T-cell (primary cell): ENCODE data around the gene SPIN3. TPM values are rescaled to one million over a fixed set of nuclear protein-coding genes. Genes with fewer than 3 reads are reported as not detected.
"Not testable (repeated sequence)": the region's sequence is repeated elsewhere in the genome, so short reads cannot be mapped to it uniquely, and the experiment has no call there.

Experiments used
- ATAC-seq, 4 experiments: fragments of 200-7000 bp in 3 of 4; fragments of 150-1000 bp in 1 of 4; cut with Tn5 transposase; replicated peaks in 1 of 4; 1 replicate in 3 of 4; 2 replicates in 1 of 4; pipeline ENCODE4 v1.10.0; 2021; ENCODE audit warnings: moderate library complexity in 3 of 4, mild to moderate bottlenecking in 2 of 4, moderate number of reproducible peaks in 1 of 4
- CTCF ChIA-PET, 2 donors: fragments of 300-600 bp; sonication (Branson Sonifier 250); formaldehyde crosslinking; loops; one replicate each; lab custom pipeline; 2022; ENCODE audit warnings: antibody characterized with exemption in 2 of 2; lab: Charles Lee
- POLR2A ChIA-PET, 2 donors: fragments of 300-600 bp; sonication (Branson Sonifier 250); formaldehyde crosslinking; loops; one replicate each; lab custom pipeline; 2022; ENCODE audit warnings: antibody characterized with exemption in 2 of 2; lab: Charles Lee
- DNase-seq, 35 experiments: peaks; one replicate each; pipeline versions ENCODE4 v3.0.0 to v3.0.0-alpha.2; 2013 to 2023
- H3K27ac ChIP-seq: one replicate; pipeline ENCODE4 v1.5.1; 2013; ENCODE audit warnings: low read length
- H3K27me3 ChIP-seq, 2 experiments: replicated peaks in 1 of 2; 1 replicate in 1 of 2; 2 replicates in 1 of 2; pipeline versions ENCODE4 v1.6.1 to v1.7.0; 2013; ENCODE audit warnings: low read length in 1 of 2, mixed read lengths in 1 of 2; ENCODE audit not compliant: control insufficient read depth in 2 of 2, insufficient read depth in 2 of 2; ENCODE audit errors: extremely low read depth in 1 of 2
- H3K36me3 ChIP-seq, 2 donors: 1 replicate in 1 of 2; 2 replicates in 1 of 2; pipeline versions ENCODE4 v1.6.1 to v1.7.0; 2013; ENCODE audit warnings: low read length in 1 of 2; ENCODE audit not compliant: control insufficient read depth in 2 of 2, insufficient read depth in 1 of 2; ENCODE audit errors: extremely low read depth in 1 of 2
- H3K4me1 ChIP-seq, 2 experiments: 1 replicate in 1 of 2; 2 replicates in 1 of 2; pipeline versions ENCODE4 v1.6.1 to v1.7.0; 2013; ENCODE audit warnings: low read length in 2 of 2, mixed read lengths in 1 of 2; ENCODE audit not compliant: insufficient read depth in 2 of 2, control insufficient read depth in 1 of 2; ENCODE audit errors: extremely low read depth in 1 of 2
- H3K4me3 ChIP-seq, 2 donors: 1 replicate in 1 of 2; 2 replicates in 1 of 2; pipeline versions ENCODE4 v1.5.1 to v1.7.0; 2013; ENCODE audit warnings: mild to moderate bottlenecking in 2 of 2, low read length in 1 of 2, moderate library complexity in 1 of 2; ENCODE audit not compliant: control insufficient read depth in 1 of 2; ENCODE audit errors: extremely low read depth in 1 of 2
- H3K9me3 ChIP-seq: 2 replicates; pipeline ENCODE4 v1.7.0; 2013
- H3K27ac Mint-ChIP-seq, 2 donors: one replicate each; pipeline ENCODE4 v1.8.0; 2020 to 2021; ENCODE audit warnings: mild to moderate bottlenecking in 2 of 2, mixed read lengths in 2 of 2
- H3K27me3 Mint-ChIP-seq, 2 donors: one replicate each; pipeline ENCODE4 v1.8.0; 2021 to 2022; ENCODE audit warnings: mixed read lengths in 2 of 2
- H3K36me3 Mint-ChIP-seq: one replicate; pipeline ENCODE4 v1.8.0; 2021; ENCODE audit warnings: mixed read lengths
- H3K4me1 Mint-ChIP-seq, 3 donors: one replicate each; pipeline ENCODE4 v1.8.0; 2020 to 2022; ENCODE audit warnings: mixed read lengths in 3 of 3, mild to moderate bottlenecking in 1 of 3
- H3K4me3 Mint-ChIP-seq, 3 donors: one replicate each; pipeline ENCODE4 v1.8.0; 2020 to 2022; ENCODE audit warnings: mild to moderate bottlenecking in 3 of 3, mixed read lengths in 3 of 3, moderate library complexity in 3 of 3
- H3K9me3 Mint-ChIP-seq, 3 donors: one replicate each; pipeline ENCODE4 v1.8.0; 2020 to 2022; ENCODE audit warnings: mixed read lengths in 3 of 3
- WGBS: methylation state at CpG from one replicate; pipeline ENCODE4 v1.1.5; 2013; ENCODE audit warnings: missing lambda C conversion rate; ENCODE audit not compliant: insufficient coverage; 5-methylcytosine and 5-hydroxymethylcytosine counted together
- total RNA-seq, 35 experiments: library from RNA in 6 of 35; stranded (reverse) in 6 of 35; fragments of 120-200 nt in 1 of 35; gene quantifications; one replicate each; pipeline versions ENCODE4 v1.2.1 to v1.2.4 and lab custom pipeline; 2013 to 2026

Gene SPIN3
- total RNA-seq (10 to 100 TPM in 4 of 5 donors, 1 to 10 TPM in 1; 8.4 to 21.8 (median 16.2) TPM), total RNA-seq (lab: John Stamatoyannopoulos, UW) (6.7 to 43.6 (median 10.8) reads per million in 29 experiments)
- 10.9 TPM for total RNA-seq (2013)

- H3K27ac Mint-ChIP-seq, result peak within 1 kb of the TSS; percentile 91 to 95
- ChIA-PET POLR2A (no interaction called here), CTCF (interaction anchor here in 1 of 2 donors (1.0 kb wide), 1 partner anchor 9 kb away, joined by 5 read pairs; no protein-coding TSS in a partner anchor)
- DNase-seq (peak in 32 of 35 experiments; percentile 10 to 67 (median 36)), ATAC-seq (peak; percentile 69 to 85 (median 77))
- H3K36me3 Mint-ChIP-seq, result peaks cover 5% of the 10 kb centered on the region
- peak within 1 kb of the TSS; percentile 85 to 88 (median 87) for H3K4me3 Mint-ChIP-seq
- WGBS, result 0% methylated on average over 3 of the region's 39 CpGs
- Histone ChIP-seq H3K4me3 (peak within 1 kb of the TSS; percentile 33 to 59), H3K36me3 (no peaks in the 10 kb centered on the region), H3K4me1 (peaks cover 0 to 6% of the 10 kb centered on the region in 2 experiments), H3K9me3 (no peaks in the 10 kb centered on the region), H3K27me3 (no peaks in the 10 kb centered on the region), H3K27ac (peak within 1 kb of the TSS; percentile 60)
- no peaks in the 10 kb centered on the region for H3K9me3 Mint-ChIP-seq
- H3K27me3 Mint-ChIP-seq, result peaks cover 0 to 5% of the 10 kb centered on the region in 2 donors
- peaks cover 18 to 48% (median 46%) of the 10 kb centered on the region in 3 donors for H3K4me1 Mint-ChIP-seq
These were observed at the start of gene SPIN3 for GRCh38 chrX:56995271-56995994. SPIN3 (minus strand) TSS chrX:56995541; CDS start chrX:56994947, 594 bp downstream.

DNA sequence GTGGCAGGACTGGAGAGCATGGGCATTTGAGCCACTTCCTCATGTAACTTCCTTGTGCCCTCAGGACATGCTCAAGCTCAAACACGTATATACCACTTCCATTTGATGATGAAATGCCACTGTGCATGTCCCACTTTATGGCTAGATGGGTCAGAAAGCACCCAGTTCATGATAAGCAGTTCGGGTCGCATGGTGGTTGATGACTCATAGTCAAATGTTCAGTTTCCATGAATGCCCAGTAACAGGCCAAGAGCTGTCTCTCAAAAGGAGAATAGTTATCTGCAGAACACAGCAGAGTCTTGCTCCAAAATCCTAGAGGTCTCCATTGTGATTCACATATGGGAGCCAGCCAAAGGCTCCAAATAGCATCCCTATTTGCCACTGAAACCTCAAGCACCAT is 48.9 kb upstream of the SPIN3 start:
- H3K27me3 ChIP-seq, result peaks cover 0 to 5% of the 10 kb centered on the region in 2 experiments
- ChIA-PET CTCF (no interaction called here), POLR2A (no interaction called here)
- Mint-ChIP-seq H3K4me1 (no peaks in the 10 kb centered on the region), H3K36me3 (no peaks in the 10 kb centered on the region), H3K9me3 (no peaks in the 10 kb centered on the region), H3K27ac (no peak overlapping the region), H3K4me3 (no peak overlapping the region), H3K27me3 (peaks cover 6 to 34% of the 10 kb centered on the region in 2 donors)
- H3K9me3 ChIP-seq, result no peaks in the 10 kb centered on the region
- H3K4me1 ChIP-seq, result no peaks in the 10 kb centered on the region
- H3K36me3 ChIP-seq, result no peaks in the 10 kb centered on the region
- no CpG with 5 or more reads among the region's 3 CpGs for WGBS
- H3K4me3 ChIP-seq, result no peak overlapping the region
- ATAC-seq, result no peak
- no peak for DNase-seq
- H3K27ac ChIP-seq, result no peak overlapping the region

- H3K4me1 Mint-ChIP-seq, H3K4me3 Mint-ChIP-seq, H3K27ac ChIP-seq, H3K27me3 ChIP-seq, H3K4me1 ChIP-seq, POLR2A ChIA-PET, H3K4me3 ChIP-seq, H3K9me3 Mint-ChIP-seq, H3K36me3 Mint-ChIP-seq, CTCF ChIA-PET, ATAC-seq, H3K27ac Mint-ChIP-seq, H3K9me3 ChIP-seq, H3K36me3 ChIP-seq, DNase-seq: not testable (repeated sequence)
- 81% methylated on average over 2 of the region's 7 CpGs for WGBS
- H3K27me3 Mint-ChIP-seq, result peaks cover 6 to 53% of the 10 kb centered on the region in 2 donors
These were observed 41.9 kb upstream of the SPIN3 start for GRCh38 chrX:57037265-57037664.

- Histone ChIP-seq H3K9me3 (no peaks in the 10 kb centered on the region), H3K36me3 (no peaks in the 10 kb centered on the region), H3K27me3 (no peaks in the 10 kb centered on the region), H3K4me3 (peak overlapping the region; percentile 33 to 59), H3K4me1 (peaks cover 0 to 6% of the 10 kb centered on the region in 2 experiments), H3K27ac (peak overlapping the region; percentile 60)
- ATAC-seq (peak in 3 of 4 experiments; percentile 19 to 38 (median 28)), DNase-seq (peak in 2 of 35 experiments; percentile 0)
- peaks cover 5% of the 10 kb centered on the region for H3K36me3 Mint-ChIP-seq
- peaks cover 18 to 48% (median 46%) of the 10 kb centered on the region in 3 donors for H3K4me1 Mint-ChIP-seq
- H3K4me3 Mint-ChIP-seq, result peak overlapping the region; percentile 85 to 88 (median 87)
- CTCF ChIA-PET, result interaction anchor here in 1 of 2 donors (1.0 kb wide), 1 partner anchor 9 kb away, joined by 5 read pairs; no protein-coding TSS in a partner anchor
- POLR2A ChIA-PET, result no interaction called here
- H3K9me3 Mint-ChIP-seq, result no peaks in the 10 kb centered on the region
- WGBS, result 92% methylated on average over 9 of the region's 26 CpGs
- peaks cover 0 to 5% of the 10 kb centered on the region in 2 donors for H3K27me3 Mint-ChIP-seq
- H3K27ac Mint-ChIP-seq, result peak overlapping the region; percentile 91 to 95
These were observed 718 bp downstream of the SPIN3 start for GRCh38 chrX:56994375-56995270.

DNA sequence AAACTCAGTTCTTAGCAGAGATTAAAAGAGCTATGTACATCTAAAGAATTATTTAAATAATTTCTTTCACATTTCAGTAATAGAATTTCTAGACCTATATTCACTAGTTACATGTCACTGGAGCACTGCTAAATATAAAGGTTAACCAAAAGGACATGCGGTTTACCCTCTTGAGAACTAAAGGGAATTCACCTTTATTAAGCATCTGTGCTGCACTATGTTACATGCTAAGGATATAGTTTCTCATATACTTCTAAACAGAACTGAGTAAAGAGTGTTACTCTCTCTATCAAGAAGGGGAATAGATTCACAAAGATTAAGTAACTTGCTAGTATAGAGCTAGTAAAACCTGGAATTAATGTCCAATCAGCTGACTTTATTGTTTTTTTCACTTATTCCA is 7.6 kb downstream of the SPIN3 start:
- peaks cover 13 to 34% (median 33%) of the 10 kb centered on the region in 3 donors for H3K4me1 Mint-ChIP-seq
- WGBS, result no CpG with 5 or more reads among the region's 1 CpG
- DNase-seq (no peak), ATAC-seq (no peak)
- H3K36me3 ChIP-seq, result peaks cover 0 to 5% of the 10 kb centered on the region in 2 donors
- no peak overlapping the region for H3K4me3 ChIP-seq
- peak overlapping the region; percentile 18 to 20 for H3K27ac Mint-ChIP-seq
- H3K4me3 Mint-ChIP-seq, result no peak overlapping the region
- peaks cover 0 to 4% of the 10 kb centered on the region in 2 donors for H3K27me3 Mint-ChIP-seq
- peaks cover 5 to 8% of the 10 kb centered on the region in 2 experiments for H3K4me1 ChIP-seq
- no peaks in the 10 kb centered on the region for H3K9me3 ChIP-seq
- no peaks in the 10 kb centered on the region for H3K27me3 ChIP-seq
- ChIA-PET POLR2A (interaction anchor here (0.6 to 0.8 kb wide), 2 partner anchors 24 to 420 kb away, joined by 4 to 7 read pairs; no protein-coding TSS in a partner anchor), CTCF (interaction anchor here (0.8 to 1.7 kb wide), 2 partner anchors 9 to 10 kb away, joined by 4 to 8 read pairs; no protein-coding TSS in a partner anchor)
- H3K9me3 Mint-ChIP-seq, result no peaks in the 10 kb centered on the region
- H3K27ac ChIP-seq, result no peak overlapping the region
- peaks cover 22% of the 10 kb centered on the region for H3K36me3 Mint-ChIP-seq

DNA sequence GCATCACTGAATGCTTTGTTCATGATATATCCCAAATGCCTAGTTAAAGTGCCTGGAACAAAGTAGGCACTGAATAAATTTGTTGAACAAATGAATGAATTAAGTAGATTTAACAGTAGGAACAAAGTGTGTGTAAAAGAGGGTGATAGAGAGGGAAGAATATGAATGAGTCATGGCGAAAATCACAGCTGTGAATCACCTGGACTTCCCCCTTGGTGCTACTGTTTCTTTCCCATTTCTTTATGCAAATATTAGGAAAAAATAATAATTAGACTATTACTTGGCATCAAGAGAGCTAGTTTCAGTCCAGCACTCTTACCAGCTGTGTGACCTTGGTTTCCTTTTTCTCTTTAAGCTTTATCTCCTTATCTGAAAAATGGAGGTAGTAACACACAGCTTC is 9.2 kb downstream of the SPIN3 start:
- ChIA-PET POLR2A (no interaction called here), CTCF (interaction anchor here in 1 of 2 donors (0.7 kb wide), 1 partner anchor 9 kb away, joined by 5 read pairs; the partner anchor contains the start of gene SPIN3)
- ATAC-seq, result no peak
- WGBS, result no CpG with 5 or more reads among the region's 1 CpG
- H3K36me3 ChIP-seq, result peaks cover 0 to 5% of the 10 kb centered on the region in 2 donors
- H3K27me3 ChIP-seq, result no peaks in the 10 kb centered on the region
- DNase-seq, result no peak
- Mint-ChIP-seq H3K4me3 (no peak overlapping the region), H3K36me3 (peaks cover 20% of the 10 kb centered on the region), H3K4me1 (peaks cover 11 to 21% (median 19%) of the 10 kb centered on the region in 3 donors), H3K27me3 (peaks cover 0 to 4% of the 10 kb centered on the region in 2 donors), H3K27ac (no peak overlapping the region), H3K9me3 (no peaks in the 10 kb centered on the region)
- H3K9me3 ChIP-seq, result no peaks in the 10 kb centered on the region
- peaks cover 5 to 8% of the 10 kb centered on the region in 2 experiments for H3K4me1 ChIP-seq
- no peak overlapping the region for H3K27ac ChIP-seq
- no peak overlapping the region for H3K4me3 ChIP-seq
